ENCODE data around the gene HECW1.

- TF ChIP-seq POLR2AphosphoS5 (IDR thresholded peaks at IDR 0.05; ENCODE audit: low read depth, low read length) (no peak), POLR2A (IDR thresholded peaks at IDR 0.05; ENCODE audit: low read depth, low read length) (no peak), SPI1 (IDR thresholded peaks at IDR 0.05; ENCODE audit: low read depth, low read length) (no peak)
Observed at GRCh38 chr7:43467846-43468245, 355.4 kb downstream of the HECW1 start.

Data from GM12891 (cell line).